H9 (cell line): Measurements from ENCODE around the gene GRIA4. TPM values are rescaled to one million over a fixed set of nuclear protein-coding genes. Genes with fewer than 3 reads are reported as not detected.

ENCODE experiments used
- DNase-seq: peaks from one replicate; pipeline ENCODE4 v3.0.0-alpha.2; 2017
- H2AFZ ChIP-seq: one replicate; pipeline ENCODE4 v1.6.1; 2013; ENCODE audit warnings: mild to moderate bottlenecking, low read length, control low read depth, moderate library complexity
- H2AK5ac ChIP-seq: 2 replicates; pipeline ENCODE4 v1.6.1; 2013; ENCODE audit warnings: low read length, control low read depth, mixed read lengths; ENCODE audit not compliant: insufficient read length
- H2BK120ac ChIP-seq: one replicate; pipeline ENCODE4 v1.6.1; 2013; ENCODE audit warnings: low read depth, mild to moderate bottlenecking, low read length, control low read depth, inconsistent platforms; ENCODE audit not compliant: poor library complexity, severe bottlenecking
- H2BK12ac ChIP-seq: 2 replicates; pipeline ENCODE4 v1.6.1; 2013; ENCODE audit warnings: low read length, control low read depth, mixed read lengths, low read depth; ENCODE audit not compliant: insufficient read length
- H2BK15ac ChIP-seq: 2 replicates; pipeline ENCODE4 v1.6.1; 2013; ENCODE audit warnings: low read depth, low read length, control low read depth
- H2BK20ac ChIP-seq: one replicate; pipeline ENCODE4 v1.6.1; 2013; ENCODE audit warnings: low read depth, mild to moderate bottlenecking, low read length, control low read depth, inconsistent platforms; ENCODE audit not compliant: poor library complexity, severe bottlenecking
- H2BK5ac ChIP-seq: 2 replicates; pipeline ENCODE4 v1.6.1; 2013; ENCODE audit warnings: low read length, control low read depth, mixed read lengths; ENCODE audit not compliant: insufficient read length
- H3K14ac ChIP-seq: 2 replicates; pipeline ENCODE4 v1.6.1; 2013; ENCODE audit warnings: low read length, control low read depth; ENCODE audit not compliant: insufficient read depth
- H3K18ac ChIP-seq: 2 replicates; pipeline ENCODE4 v1.6.1; 2013; ENCODE audit warnings: low read depth, mild to moderate bottlenecking, mixed read lengths, low read length, control low read depth; ENCODE audit not compliant: insufficient read length
- H3K23ac ChIP-seq: 2 replicates; pipeline ENCODE4 v1.6.1; 2013; ENCODE audit warnings: low read length, control low read depth, mixed read lengths, low read depth; ENCODE audit not compliant: insufficient read length
- H3K23me2 ChIP-seq: 2 replicates; pipeline ENCODE4 v1.6.1; 2013; ENCODE audit warnings: low read depth, mild to moderate bottlenecking, mixed read lengths, low read length, control low read depth; ENCODE audit not compliant: insufficient read length, poor library complexity, severe bottlenecking
- H3K27ac ChIP-seq: 2 replicates; pipeline ENCODE4 v1.5.1; 2013; ENCODE audit warnings: low read length, control low read depth, mixed read lengths, low read depth; ENCODE audit not compliant: insufficient read length
- H3K27me3 ChIP-seq: 2 replicates; pipeline ENCODE4 v1.6.1; 2013; ENCODE audit warnings: low read length, control low read depth, inconsistent platforms; ENCODE audit not compliant: insufficient read depth
- H3K4ac ChIP-seq: 2 replicates; pipeline ENCODE4 v1.6.1; 2013; ENCODE audit warnings: low read depth, mild to moderate bottlenecking, control low read depth, inconsistent platforms, low read length, moderate library complexity
- H3K4me1 ChIP-seq: 2 replicates; pipeline ENCODE4 v1.6.1; 2013; ENCODE audit warnings: low read length, control low read depth, inconsistent platforms; ENCODE audit not compliant: insufficient read depth
- H3K4me2 ChIP-seq: 2 replicates; pipeline ENCODE4 v1.6.1; 2013; ENCODE audit warnings: low read length, control low read depth, mixed read lengths; ENCODE audit not compliant: insufficient read length, insufficient read depth
- H3K56ac ChIP-seq: 2 replicates; pipeline ENCODE4 v1.6.1; 2013; ENCODE audit warnings: low read depth, mild to moderate bottlenecking, mixed read lengths, low read length, control low read depth; ENCODE audit not compliant: insufficient read length
- H3K79me1 ChIP-seq: 2 replicates; pipeline ENCODE4 v1.6.1; 2013; ENCODE audit warnings: low read depth, mild to moderate bottlenecking, moderate library complexity, low read length, control low read depth, inconsistent platforms; ENCODE audit not compliant: insufficient read depth, poor library complexity, severe bottlenecking
- H3K79me2 ChIP-seq: 2 replicates; pipeline ENCODE4 v1.6.1; 2013; ENCODE audit warnings: low read length, control low read depth, inconsistent platforms; ENCODE audit not compliant: insufficient read depth
- H3K9ac ChIP-seq: 2 replicates; pipeline ENCODE4 v1.6.1; 2013; ENCODE audit warnings: low read length, control low read depth, mixed read lengths; ENCODE audit not compliant: insufficient read length; ENCODE audit errors: extremely low read depth
- H3K9me3 ChIP-seq: one replicate; pipeline ENCODE4 v1.6.1; 2013; ENCODE audit warnings: low read depth, low read length, inconsistent platforms; ENCODE audit not compliant: control insufficient read depth
- H3T11ph ChIP-seq: one replicate; pipeline ENCODE4 v1.6.1; 2013; ENCODE audit warnings: mild to moderate bottlenecking, low read length, control low read depth, inconsistent platforms
- H4K20me1 ChIP-seq: one replicate; pipeline ENCODE4 v1.6.1; 2013; ENCODE audit not compliant: control insufficient read depth, insufficient read length, insufficient read depth
- H4K5ac ChIP-seq: 2 replicates; pipeline ENCODE4 v1.6.1; 2013; ENCODE audit warnings: low read depth, mild to moderate bottlenecking, mixed read lengths, low read length, control low read depth; ENCODE audit not compliant: insufficient read length
- H4K8ac ChIP-seq: replicated peaks from 2 replicates; pipeline ENCODE4 v1.6.1; 2013; ENCODE audit warnings: low read length, control low read depth, mixed read lengths, low read depth; ENCODE audit not compliant: insufficient read length
- H4K91ac ChIP-seq: 2 replicates; pipeline ENCODE4 v1.6.1; 2013; ENCODE audit warnings: low read depth, mild to moderate bottlenecking, moderate library complexity, mixed read lengths, low read length, control low read depth; ENCODE audit not compliant: insufficient read length
- H3K27ac Mint-ChIP-seq, 3 experiments: 2 replicates in 2 of 3; 3 replicates in 1 of 3; pipeline ENCODE4 v1.8.0; 2020 to 2021; ENCODE audit warnings: mixed read lengths in 3 of 3, mild to moderate bottlenecking in 1 of 3, moderate library complexity in 1 of 3
- H3K27me3 Mint-ChIP-seq: 2 replicates; pipeline ENCODE4 v1.8.0; 2021; ENCODE audit warnings: low read depth, mild to moderate bottlenecking, moderate library complexity, mixed read lengths
- H3K36me3 Mint-ChIP-seq, 3 experiments: 2 replicates in 2 of 3; 3 replicates in 1 of 3; pipeline ENCODE4 v1.8.0; 2020 to 2021; ENCODE audit warnings: low read depth in 3 of 3, mixed read lengths in 3 of 3; ENCODE audit not compliant: insufficient read depth in 1 of 3
- H3K4me1 Mint-ChIP-seq, 2 experiments: 2 replicates each; pipeline ENCODE4 v1.8.0; 2020; ENCODE audit warnings: mixed read lengths in 2 of 2
- H3K4me3 Mint-ChIP-seq, 2 experiments: 2 replicates in 1 of 2; 3 replicates in 1 of 2; pipeline ENCODE4 v1.8.0; 2020 to 2021; ENCODE audit warnings: mild to moderate bottlenecking in 2 of 2, mixed read lengths in 2 of 2, moderate library complexity in 1 of 2
- H3K9me3 Mint-ChIP-seq, 2 experiments: 2 replicates in 1 of 2; 3 replicates in 1 of 2; pipeline ENCODE4 v1.8.0; 2020; ENCODE audit warnings: mild to moderate bottlenecking in 2 of 2, mixed read lengths in 2 of 2, moderate library complexity in 1 of 2
- CTCF ChIP-seq: fragments of 200-600 bp; sonication (generic); conservative IDR thresholded peaks from 3 replicates; pipeline ENCODE4 v1.8.0; 2021; ENCODE audit warnings: antibody characterized with exemption, mild to moderate bottlenecking
- WGBS: extraction: QIAGEN DNeasy Blood & Tissue Kit; methylation state at CpG from one replicate; pipeline ENCODE4 v1.1.7; 2013; ENCODE audit warnings: missing lambda C conversion rate, low lambda C conversion rate, mixed read lengths; ENCODE audit not compliant: insufficient read length; ENCODE audit errors: extremely low coverage; 5-methylcytosine and 5-hydroxymethylcytosine counted together
- total RNA-seq: library from RNA; stranded (reverse); gene quantifications from 2 replicates; pipeline ENCODE4 v1.2.1, GENCODE V29; 2021

Gene GRIA4
- total RNA-seq, 1 experiment from 2014 or later = 0.83 TPM

DNA sequence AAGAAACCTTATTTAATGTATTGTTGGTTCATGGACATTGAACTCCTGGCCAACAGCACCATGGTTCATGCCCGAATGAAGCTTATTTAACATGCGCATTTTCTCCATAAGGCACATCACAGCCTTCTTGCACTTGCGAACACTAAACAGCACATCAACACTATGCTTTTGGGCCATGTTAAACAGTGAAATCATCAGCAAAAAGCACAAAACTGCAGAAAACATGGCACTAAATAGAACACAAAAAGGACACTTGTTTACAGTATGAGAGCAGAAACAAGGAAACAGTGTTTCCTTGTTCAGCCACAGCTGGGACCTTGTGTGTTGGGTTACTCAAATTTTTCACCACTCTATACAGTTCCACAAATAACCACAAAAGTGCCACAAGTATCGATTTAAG is 289.9 kb downstream of the GRIA4 start:
- Histone ChIP-seq H3K4me2 (no peak overlapping the region), H2BK12ac (no peak overlapping the region), H3K9me3 (no peaks in the 10 kb centered on the region), H3K4ac (no peak overlapping the region), H2BK120ac (no peak overlapping the region), H4K8ac (no peak overlapping the region), H4K20me1 (no peaks in the 10 kb centered on the region), H3T11ph (no peak overlapping the region), H3K56ac (no peak overlapping the region), H3K23me2 (no peaks in the 10 kb centered on the region), H3K18ac (no peak overlapping the region), H3K4me1 (peaks cover 3% of the 10 kb centered on the region; the same call in 1 of the 2 replicates), H4K5ac (no peak overlapping the region), H3K79me2 (no peaks in the 10 kb centered on the region), H3K9ac (no peak overlapping the region), H2BK15ac (no peak overlapping the region), H2AK5ac (no peak overlapping the region), H3K27me3 (no peaks in the 10 kb centered on the region), H3K27ac (no peak overlapping the region), H3K14ac (no peak overlapping the region), H2BK5ac (no peak overlapping the region), H3K23ac (no peak overlapping the region), H4K91ac (no peak overlapping the region), H2BK20ac (no peak overlapping the region), H3K79me1 (no peaks in the 10 kb centered on the region), H2AFZ (no peak overlapping the region)
- Mint-ChIP-seq H3K36me3 (peaks cover 0 to 2% (median 0%) of the 10 kb centered on the region in 3 experiments; a peak in 1 of 7 replicates), H3K27ac (no peak overlapping the region), H3K4me1 (peaks cover 5 to 6% of the 10 kb centered on the region in 2 experiments; a peak in 3 of 4 replicates), H3K9me3 (no peaks in the 10 kb centered on the region; a peak in 1 of 5 replicates), H3K27me3 (no peaks in the 10 kb centered on the region), H3K4me3 (no peak overlapping the region)
- WGBS = no CpG with 5 or more reads among the region's 4 CpGs
- TF ChIP-seq CTCF = no peak
- DNase-seq = no peak
